Skin of body (tissue), 2 donors: ENCODE data around the gene SCD5. TPM values are rescaled to one million over a fixed set of nuclear protein-coding genes. Genes with fewer than 3 reads are reported as not detected.

Experiments
- DNase-seq: peaks from one replicate; lab custom pipeline; 2025; lab: John Stamatoyannopoulos, UW
- total RNA-seq: library from RNA; depleted of rRNA; stranded (reverse); fragments of >200 nt; gene quantifications from one replicate; pipeline ENCODE4 v1.2.3, GENCODE V29; 2014

SCD5 gene
- total RNA-seq, 1 donor from 2014 or later = 15.5 TPM

- DNase-seq = no peak
Observed at GRCh38 chr4:82640540-82640939, 158.1 kb downstream of the SCD5 start.

- no peak for DNase-seq
Observed at GRCh38 chr4:82639971-82640370, 158.6 kb downstream of the SCD5 start.

DNA sequence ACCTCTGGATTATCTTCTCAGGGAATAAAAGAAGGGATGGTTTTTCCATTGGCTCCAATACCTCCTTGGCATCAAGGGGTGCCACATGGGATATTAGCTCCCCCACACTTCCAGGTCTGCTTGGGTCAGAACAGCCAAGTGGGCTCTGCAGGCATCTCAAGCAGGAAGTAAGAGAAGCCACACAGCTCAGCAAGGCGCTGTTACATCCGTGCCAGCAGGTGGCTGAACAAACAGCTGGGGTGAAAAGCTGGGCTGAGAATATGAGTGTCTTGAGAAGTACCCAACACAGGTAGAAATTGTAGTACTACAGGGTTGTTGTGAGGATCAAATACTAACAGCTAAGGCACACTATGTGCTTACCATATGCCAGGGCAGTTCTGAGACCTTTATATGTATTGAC is 160.1 kb downstream of the SCD5 start:
- no peak for DNase-seq

GRCh38 chr4:82630079-82630478 is 168.5 kb downstream of the SCD5 start:
- no peak for DNase-seq

DNA sequence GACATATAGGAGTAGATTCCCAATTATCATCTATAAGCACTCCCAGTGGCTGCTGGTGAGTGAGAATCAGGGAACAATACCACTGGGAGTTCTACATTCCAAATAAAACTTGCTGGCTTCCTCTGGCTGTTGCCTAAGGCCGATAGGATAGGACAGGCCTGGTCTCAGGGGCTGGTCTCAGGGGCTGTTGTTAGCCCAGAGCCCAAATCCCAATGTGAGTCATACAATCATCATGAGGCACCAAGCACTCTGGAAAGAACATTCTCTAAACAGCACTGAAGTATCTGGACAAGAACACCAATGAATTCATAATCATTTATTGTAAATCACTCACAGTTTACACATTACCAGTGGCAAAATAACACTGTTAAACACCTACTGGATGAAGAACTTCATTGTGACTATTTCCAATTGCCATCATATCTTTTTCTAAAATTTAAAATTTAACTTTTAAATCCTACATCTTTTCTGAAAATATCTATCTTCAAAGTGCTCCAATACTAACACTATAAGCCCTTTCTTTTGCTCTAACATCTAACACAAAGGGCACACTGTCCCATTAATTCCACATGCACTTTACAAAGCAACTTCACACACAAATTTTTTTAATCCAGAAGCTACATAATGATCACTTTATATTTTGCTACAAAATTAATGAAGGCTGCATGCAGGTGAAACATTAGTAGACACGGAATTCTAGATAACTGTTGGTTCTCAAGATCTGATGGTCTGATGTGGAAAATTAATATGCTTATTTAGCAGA is 169.2 kb downstream of the SCD5 start:
- DNase-seq = no peak

DNA sequence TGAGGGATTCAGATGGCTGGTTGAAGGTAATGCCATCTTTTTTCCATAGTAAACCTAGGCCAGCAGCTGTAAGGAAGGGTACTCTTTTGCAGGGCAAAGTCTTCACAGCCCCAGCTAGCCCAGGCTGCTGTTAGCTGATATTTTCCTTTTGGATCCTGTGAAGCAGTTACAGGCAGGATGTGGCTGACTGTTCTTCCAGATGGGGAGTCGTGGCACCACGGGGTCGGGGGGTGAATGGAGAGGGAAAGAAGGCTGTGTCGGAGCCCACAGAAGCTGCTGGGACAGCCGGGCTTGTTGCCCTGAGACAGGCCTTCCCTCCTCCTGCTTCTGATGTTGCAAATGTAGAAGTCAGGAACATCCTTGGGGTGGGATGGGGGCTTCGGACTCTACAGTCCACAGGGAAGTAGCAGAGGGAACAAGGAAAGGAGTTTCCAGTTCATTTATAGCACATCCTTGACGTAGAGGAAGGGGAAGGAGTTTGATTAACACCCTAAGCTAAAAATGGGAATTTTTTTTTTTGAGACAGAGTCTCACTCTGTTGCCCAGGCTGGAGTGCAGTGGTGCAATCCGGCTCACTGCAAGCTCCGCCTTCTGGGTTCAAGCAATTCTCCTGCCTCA is 172.2 kb downstream of the SCD5 start:
- DNase-seq = no peak

- no peak for DNase-seq
Observed at GRCh38 chr4:82624819-82625218, 173.8 kb downstream of the SCD5 start.

DNA sequence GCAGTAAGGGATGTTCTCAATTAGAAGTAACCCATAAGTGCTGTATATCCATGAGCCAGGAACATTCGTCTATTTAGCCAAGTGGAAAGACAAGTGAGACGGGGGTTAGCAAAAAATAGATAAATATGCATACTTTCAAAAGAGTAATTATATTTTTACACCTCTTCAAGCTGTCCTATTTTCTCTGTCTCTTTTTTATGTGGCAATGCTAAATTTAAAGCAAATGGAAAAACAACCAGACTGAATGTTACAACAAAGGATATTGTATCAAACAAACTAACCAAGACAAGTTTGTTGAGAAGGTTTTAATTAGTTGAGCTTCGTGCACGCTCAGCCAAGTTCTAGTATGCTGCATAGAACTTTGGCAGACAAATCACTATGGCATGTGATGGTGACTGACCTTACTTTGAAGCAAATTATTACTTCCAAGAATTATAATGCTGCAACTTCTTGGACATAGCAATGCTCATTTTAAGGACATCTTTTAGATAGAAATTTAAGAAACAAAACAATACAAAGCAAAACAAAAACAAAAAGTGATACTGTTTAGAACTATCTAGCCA is 175.4 kb downstream of the SCD5 start:
- DNase-seq = peak; percentile 6

GRCh38 chr4:82621251-82621650 is 177.3 kb downstream of the SCD5 start:
- no peak for DNase-seq

DNA sequence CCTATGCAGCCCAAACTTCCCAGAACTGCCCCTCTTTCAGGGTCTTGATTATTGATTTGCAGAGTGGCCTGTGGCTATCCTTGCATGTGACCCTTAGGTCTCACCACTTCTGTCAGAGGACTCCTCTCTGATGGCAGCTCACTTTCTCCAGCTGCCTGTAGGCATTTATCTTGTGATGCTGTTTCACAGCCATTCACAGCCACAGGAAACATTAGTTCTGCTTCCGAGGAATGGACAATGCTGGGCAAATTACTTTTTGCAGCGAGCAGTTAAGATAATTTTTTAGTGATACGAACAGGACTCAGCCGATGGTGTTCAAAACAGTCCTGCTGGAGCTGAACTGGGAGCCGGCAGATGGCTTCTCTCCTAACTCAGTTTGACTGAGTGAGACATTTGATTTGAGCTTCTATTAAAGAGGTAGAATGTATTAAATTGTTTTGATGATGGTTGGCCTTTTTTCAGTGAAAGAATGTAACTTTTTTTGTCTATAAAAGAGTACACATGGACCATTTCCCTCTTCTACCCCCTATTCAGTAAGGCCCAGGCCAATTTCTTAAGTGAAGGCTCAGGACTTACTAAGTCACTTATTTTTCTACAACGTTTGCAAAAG is 178.4 kb downstream of the SCD5 start:
- DNase-seq = no peak

DNA sequence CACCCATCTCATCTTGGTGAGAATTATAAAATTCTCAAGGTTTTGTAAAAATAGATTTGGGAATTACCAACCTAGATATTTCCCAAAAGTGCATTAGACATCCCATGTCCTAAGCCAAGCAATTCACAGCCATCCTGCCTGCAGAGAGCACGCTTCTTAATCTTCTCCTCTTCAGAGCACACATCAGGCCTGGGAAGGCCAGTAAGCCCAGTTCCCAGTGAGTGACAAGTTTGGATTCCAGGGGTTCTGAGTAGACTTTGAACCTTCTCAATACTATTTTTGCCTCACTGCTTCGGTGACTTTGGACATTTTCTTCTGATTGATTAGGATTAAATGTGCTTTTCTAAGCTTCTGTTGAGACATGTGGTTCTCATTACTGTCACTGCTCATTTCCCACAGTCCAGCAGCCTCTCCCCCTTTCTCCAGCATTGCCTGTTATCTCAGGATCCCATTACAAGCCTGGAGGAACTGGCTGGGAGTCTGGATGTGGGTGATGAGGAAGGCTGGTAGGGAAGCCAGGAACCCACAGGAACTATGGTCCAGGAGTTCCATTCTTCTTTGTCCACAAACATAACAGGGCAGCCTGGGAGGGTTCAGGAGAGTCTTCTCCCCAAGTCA is 180.4 kb downstream of the SCD5 start:
- peak; percentile 18 for DNase-seq

- no peak for DNase-seq
Observed at GRCh38 chr4:82614838-82615449, 183.7 kb downstream of the SCD5 start.

DNA sequence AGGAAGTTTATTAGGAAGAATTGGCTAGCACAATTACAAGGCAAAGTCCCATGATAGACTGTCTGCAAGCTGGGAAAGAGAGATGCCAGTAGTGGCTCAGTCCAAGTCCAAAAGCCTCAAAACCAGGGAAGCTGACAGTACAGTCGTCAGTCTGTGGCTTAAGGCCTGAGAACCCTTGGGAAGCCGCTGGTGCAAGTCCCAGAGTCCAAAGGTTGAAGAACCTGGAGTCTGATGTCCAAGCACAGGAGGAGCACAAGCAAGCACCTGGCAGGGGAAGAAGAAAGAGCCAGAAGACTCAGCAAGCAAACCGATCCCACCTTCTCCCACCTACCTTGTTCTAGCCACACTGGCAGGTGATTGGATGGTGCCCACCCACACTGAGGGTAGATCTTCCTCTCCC is 185.5 kb downstream of the SCD5 start:
- DNase-seq = no peak

- DNase-seq = no peak
Observed at GRCh38 chr4:82611982-82612381, 186.6 kb downstream of the SCD5 start.

- DNase-seq = no peak
Observed at GRCh38 chr4:82611527-82611926, 187.1 kb downstream of the SCD5 start.

DNA sequence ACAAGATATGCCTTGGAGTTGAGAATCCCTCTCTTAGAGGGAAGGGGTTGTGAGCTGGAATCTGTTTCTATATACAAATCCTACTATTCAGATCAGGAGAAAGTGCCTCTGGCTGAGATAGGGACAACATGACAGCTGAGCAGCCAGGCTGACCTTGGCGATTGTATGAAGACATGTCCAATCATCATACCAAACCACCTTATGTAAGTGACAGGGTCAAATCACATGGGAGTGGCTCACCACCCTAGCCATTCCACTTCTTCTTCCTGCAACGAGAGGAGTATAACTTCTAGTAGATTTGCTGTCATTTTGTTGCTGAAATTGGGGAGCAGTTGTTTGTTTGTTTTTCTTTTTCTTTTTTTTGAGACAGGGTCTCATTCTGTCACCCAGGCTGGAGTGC is 188.6 kb downstream of the SCD5 start:
- DNase-seq = no peak

GRCh38 chr4:82606622-82607021 is 192.0 kb downstream of the SCD5 start:
- DNase-seq = no peak

GRCh38 chr4:82604522-82604921 is 194.1 kb downstream of the SCD5 start:
- DNase-seq = no peak

DNA sequence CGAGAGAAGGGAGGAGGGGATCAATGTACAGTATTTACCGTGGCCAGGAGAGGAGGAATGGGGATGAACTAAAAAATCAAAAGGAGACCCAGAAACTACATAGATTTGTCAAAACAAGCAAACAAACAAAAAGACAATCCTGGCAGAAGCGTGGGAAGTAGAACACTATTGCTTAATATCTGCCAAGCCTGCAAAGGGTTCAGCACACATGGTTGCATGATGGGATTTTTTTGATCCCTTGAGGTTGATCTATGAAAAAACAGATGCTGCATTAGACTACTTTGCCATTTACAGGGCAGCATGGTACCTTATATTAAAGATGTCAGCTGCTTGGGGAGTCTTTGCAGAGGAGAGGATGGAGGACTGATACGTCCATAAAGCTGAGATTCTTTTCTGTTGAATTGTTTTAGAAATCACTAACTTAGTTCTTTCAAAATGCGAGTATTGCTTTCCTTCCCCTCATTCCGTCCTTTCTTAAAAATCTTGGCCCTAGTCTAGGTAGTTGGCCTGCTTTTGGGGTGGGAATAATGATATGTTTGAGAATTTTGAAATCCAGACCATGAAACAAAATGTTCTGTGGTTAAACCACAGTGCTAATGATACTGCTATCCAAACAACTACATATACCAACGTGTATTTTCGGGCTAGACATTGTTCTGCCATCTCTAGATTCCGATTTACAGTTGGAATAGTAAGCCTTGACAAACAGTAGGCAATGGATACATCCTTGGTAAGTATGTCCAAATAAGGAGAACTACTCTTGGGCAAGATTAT is 197.2 kb downstream of the SCD5 start:
- no peak for DNase-seq

- no peak for DNase-seq
Observed at GRCh38 chr4:82599336-82599735, 199.3 kb downstream of the SCD5 start.

- no peak for DNase-seq
Observed at GRCh38 chr4:82594456-82594855, 204.1 kb downstream of the SCD5 start.
